CD4-positive, alpha-beta T cell treated with Interleukin-6 for 4 hours (primary cell): Measurements from ENCODE around the gene GYPC.
"Not testable (repeated sequence)": the region's sequence is repeated elsewhere in the genome, so short reads cannot be mapped to it uniquely, and the experiment has no call there.

ENCODE experiments used
- DNase-seq: peaks from one replicate; pipeline ENCODE4 v3.0.0-alpha.2; 2020; ENCODE audit warnings: mixed read lengths

The GYPC gene

GRCh38 chr2:126655500-126656430, at the start of gene GYPC:
TSS of gene GYPC (plus strand) at chr2:126656158. CDS start at chr2:126656264, 106 bp downstream.
- DNase-seq, result peak; percentile 65

GRCh38 chr2:126614524-126615227, 41.3 kb upstream of the GYPC start:
- no peak for DNase-seq

- DNase-seq, result no peak
Observed at GRCh38 chr2:126616606-126617069, 39.3 kb upstream of the GYPC start.

- DNase-seq, result no peak
Observed at GRCh38 chr2:126620302-126620701, 35.7 kb upstream of the GYPC start.

GRCh38 chr2:126623000-126623399, 33.0 kb upstream of the GYPC start:
- no peak for DNase-seq

- no peak for DNase-seq
Observed at GRCh38 chr2:126627643-126628042, 28.3 kb upstream of the GYPC start.

GRCh38 chr2:126634273-126634861, 21.6 kb upstream of the GYPC start:
- peak; percentile 56 for DNase-seq

GRCh38 chr2:126635281-126635680, 20.7 kb upstream of the GYPC start:
- no peak for DNase-seq

- no peak for DNase-seq
Observed at GRCh38 chr2:126635736-126636135, 20.2 kb upstream of the GYPC start.

- no peak for DNase-seq
Observed at GRCh38 chr2:126637386-126637785, 18.6 kb upstream of the GYPC start.

GRCh38 chr2:126638746-126639145, 17.2 kb upstream of the GYPC start:
- no peak for DNase-seq

- no peak for DNase-seq
Observed at GRCh38 chr2:126639276-126639675, 16.7 kb upstream of the GYPC start.

GRCh38 chr2:126641294-126641693, 14.7 kb upstream of the GYPC start:
- DNase-seq, result not testable (repeated sequence)

- DNase-seq, result no peak
Observed at GRCh38 chr2:126642031-126642430, 13.9 kb upstream of the GYPC start.

- DNase-seq, result no peak
Observed at GRCh38 chr2:126643431-126643830, 12.5 kb upstream of the GYPC start.

GRCh38 chr2:126643972-126644371, 12.0 kb upstream of the GYPC start:
- DNase-seq, result no peak

GRCh38 chr2:126644630-126645191, 11.2 kb upstream of the GYPC start:
- DNase-seq, result no peak

- DNase-seq, result no peak
Observed at GRCh38 chr2:126645211-126645618, 10.7 kb upstream of the GYPC start.

- DNase-seq, result no peak
Observed at GRCh38 chr2:126646026-126646425, 9.9 kb upstream of the GYPC start.

- DNase-seq, result not testable (repeated sequence)
Observed at GRCh38 chr2:126647714-126648344, 8.1 kb upstream of the GYPC start.

GRCh38 chr2:126648345-126648786, 7.6 kb upstream of the GYPC start:
- not testable (repeated sequence) for DNase-seq

- DNase-seq, result no peak
Observed at GRCh38 chr2:126649101-126649500, 6.9 kb upstream of the GYPC start.
